ENCODE results near the gene NFU1. TPM values are rescaled to one million over a fixed set of nuclear protein-coding genes. Genes with fewer than 3 reads are reported as not detected.

Gene NFU1
- total RNA-seq, result 42.9 TPM
- long read RNA-seq, transcript NFU1-203 (8 exons, 1,467 nt), result major isoform, 7 of 7 reads
- long read RNA-seq, partial matches to known transcripts, result 0 of 7 reads
- long read RNA-seq, other reads (novel, unspliced or antisense), result 0 of 7 reads

DNA sequence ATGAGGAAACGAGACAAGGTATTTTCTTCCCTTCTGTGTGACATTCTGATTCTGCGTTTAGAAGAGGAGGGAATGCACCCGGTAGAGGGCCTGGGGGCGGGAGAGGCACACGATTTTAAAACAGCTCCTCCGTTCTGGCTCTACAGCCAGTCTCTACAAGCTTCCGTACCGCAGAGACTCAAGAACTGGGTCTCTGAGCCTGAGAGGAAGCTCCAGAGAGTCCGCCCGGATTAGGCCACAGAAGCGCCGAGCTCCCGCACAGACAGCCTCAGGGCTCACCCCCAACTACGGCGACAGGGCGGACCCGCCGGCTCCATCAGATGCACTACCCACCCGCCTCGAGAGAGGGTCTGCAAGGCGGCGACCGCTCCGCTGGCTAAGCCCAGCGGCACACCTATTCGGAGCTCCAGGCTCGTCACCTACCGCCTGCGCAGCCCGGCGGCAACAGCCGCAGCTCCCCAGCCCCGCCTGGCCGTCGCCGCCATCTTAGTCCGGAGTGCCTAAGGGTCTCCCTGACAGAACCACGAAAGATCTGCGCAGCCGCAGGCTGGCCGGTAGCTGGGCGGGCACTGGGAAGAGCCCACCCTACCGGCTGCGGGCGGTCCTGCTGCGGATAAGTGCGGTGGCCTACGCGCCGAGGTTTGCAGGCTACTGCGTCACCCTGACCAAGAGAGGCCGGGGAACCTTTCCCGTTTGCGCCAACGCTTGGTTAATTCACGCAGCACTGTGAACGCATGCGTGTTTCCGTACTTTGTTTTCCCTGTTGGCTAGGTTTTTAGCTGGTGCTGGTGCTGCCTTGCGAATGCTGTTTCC, at the start of gene NFU1:
Gene NFU1 (minus strand): TSS at position 498 of the 813 bp plus-strand sequence. CDS start 13 bp downstream, at position 485.
- peak within 1 kb of the TSS; percentile 93 for H3K4me3 ChIP-seq
- DNase-seq (peak; percentile 97), ATAC-seq (peak; percentile 98)
- TF ChIP-seq, protein P1, sequence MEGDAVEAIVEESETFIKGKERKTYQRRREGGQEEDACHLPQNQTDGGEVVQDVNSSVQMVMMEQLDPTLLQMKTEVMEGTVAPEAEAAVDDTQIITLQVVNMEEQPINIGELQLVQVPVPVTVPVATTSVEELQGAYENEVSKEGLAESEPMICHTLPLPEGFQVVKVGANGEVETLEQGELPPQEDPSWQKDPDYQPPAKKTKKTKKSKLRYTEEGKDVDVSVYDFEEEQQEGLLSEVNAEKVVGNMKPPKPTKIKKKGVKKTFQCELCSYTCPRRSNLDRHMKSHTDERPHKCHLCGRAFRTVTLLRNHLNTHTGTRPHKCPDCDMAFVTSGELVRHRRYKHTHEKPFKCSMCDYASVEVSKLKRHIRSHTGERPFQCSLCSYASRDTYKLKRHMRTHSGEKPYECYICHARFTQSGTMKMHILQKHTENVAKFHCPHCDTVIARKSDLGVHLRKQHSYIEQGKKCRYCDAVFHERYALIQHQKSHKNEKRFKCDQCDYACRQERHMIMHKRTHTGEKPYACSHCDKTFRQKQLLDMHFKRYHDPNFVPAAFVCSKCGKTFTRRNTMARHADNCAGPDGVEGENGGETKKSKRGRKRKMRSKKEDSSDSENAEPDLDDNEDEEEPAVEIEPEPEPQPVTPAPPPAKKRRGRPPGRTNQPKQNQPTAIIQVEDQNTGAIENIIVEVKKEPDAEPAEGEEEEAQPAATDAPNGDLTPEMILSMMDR (IDR thresholded peaks at IDR 0.05), result peak; percentile 68
- H3K9me3 ChIP-seq, result no peaks in the 10 kb centered on the region
- peaks cover 13% of the 10 kb centered on the region for H3K4me1 ChIP-seq
- H3K27ac ChIP-seq, result peak within 1 kb of the TSS; percentile 96
- intact Hi-C loops (cut with DNase I), result no loop called here
- no peaks in the 10 kb centered on the region for H3K27me3 ChIP-seq
- H3K36me3 ChIP-seq, result no peaks in the 10 kb centered on the region

DNA sequence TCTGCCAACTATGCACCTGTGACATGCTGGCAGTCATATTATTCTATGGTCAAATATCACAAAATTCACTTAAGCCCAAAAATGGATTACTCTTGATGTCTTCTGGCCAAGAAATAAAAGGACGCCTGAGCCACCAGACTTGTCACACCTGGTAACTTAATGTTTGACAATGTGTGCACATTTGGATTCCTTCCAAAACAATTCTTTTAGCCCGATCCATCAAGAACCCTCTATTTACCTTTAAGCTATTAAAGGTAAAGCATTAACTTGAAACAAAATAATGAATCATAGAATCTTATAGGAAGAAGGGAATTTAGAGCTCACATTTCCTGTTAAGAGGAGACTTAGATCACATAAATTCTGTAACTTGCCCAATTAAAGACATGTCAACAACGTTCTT, 46.5 kb upstream of the NFU1 start:
- intact Hi-C loops (cut with DNase I), result no loop called here
- ATAC-seq, result no peak

GRCh38 chr2:69483024-69483423, 45.8 kb upstream of the NFU1 start:
- H3K27ac ChIP-seq, result no peak overlapping the region
- no peak for ATAC-seq
- H3K27me3 ChIP-seq, result no peaks in the 10 kb centered on the region
- no peak for DNase-seq
- no peak overlapping the region for H3K4me3 ChIP-seq
- TF ChIP-seq, protein P1 (IDR thresholded peaks at IDR 0.05), result no peak
- peaks cover 34% of the 10 kb centered on the region for H3K36me3 ChIP-seq
- no peaks in the 10 kb centered on the region for H3K9me3 ChIP-seq
- intact Hi-C loops (cut with DNase I), result no loop called here
- H3K4me1 ChIP-seq, result peaks cover 12% of the 10 kb centered on the region

More for the DNA sequence above, 46.5 kb upstream of the NFU1 start:
- no peak overlapping the region for H3K4me3 ChIP-seq
- no peak for DNase-seq
- TF ChIP-seq, protein P1 (IDR thresholded peaks at IDR 0.05), result no peak
- peaks cover 34% of the 10 kb centered on the region for H3K36me3 ChIP-seq
- peaks cover 12% of the 10 kb centered on the region for H3K4me1 ChIP-seq
- H3K27ac ChIP-seq, result no peak overlapping the region
- no peaks in the 10 kb centered on the region for H3K9me3 ChIP-seq
- no peaks in the 10 kb centered on the region for H3K27me3 ChIP-seq

DNA sequence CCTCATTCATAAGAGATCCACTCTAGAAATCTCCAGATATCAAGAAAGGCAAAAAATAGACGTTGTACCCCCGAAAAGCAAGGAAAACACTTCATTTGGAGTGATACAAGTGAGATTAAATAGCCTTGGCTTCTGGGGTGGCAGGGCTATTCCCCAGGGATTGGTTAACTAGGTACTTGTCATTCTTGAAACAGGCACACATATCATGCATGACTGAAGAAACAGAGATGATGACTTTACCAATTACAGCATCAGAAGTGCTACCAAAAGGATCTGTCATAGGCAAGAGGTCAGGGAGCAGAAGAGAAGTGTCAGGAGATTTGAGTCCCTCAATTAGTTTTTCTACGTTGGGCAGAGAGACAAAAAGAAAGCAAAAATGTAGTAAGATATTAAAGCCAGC, 45.2 kb upstream of the NFU1 start:
- ATAC-seq (no peak), DNase-seq (no peak)
- H3K36me3 ChIP-seq, result peaks cover 33% of the 10 kb centered on the region
- no peak overlapping the region for H3K27ac ChIP-seq
- no peaks in the 10 kb centered on the region for H3K27me3 ChIP-seq
- TF ChIP-seq, protein P1 (IDR thresholded peaks at IDR 0.05), result no peak
- H3K4me3 ChIP-seq, result no peak overlapping the region
- H3K4me1 ChIP-seq, result peaks cover 12% of the 10 kb centered on the region
- intact Hi-C loops (cut with DNase I), result no loop called here
- H3K9me3 ChIP-seq, result no peaks in the 10 kb centered on the region

DNA sequence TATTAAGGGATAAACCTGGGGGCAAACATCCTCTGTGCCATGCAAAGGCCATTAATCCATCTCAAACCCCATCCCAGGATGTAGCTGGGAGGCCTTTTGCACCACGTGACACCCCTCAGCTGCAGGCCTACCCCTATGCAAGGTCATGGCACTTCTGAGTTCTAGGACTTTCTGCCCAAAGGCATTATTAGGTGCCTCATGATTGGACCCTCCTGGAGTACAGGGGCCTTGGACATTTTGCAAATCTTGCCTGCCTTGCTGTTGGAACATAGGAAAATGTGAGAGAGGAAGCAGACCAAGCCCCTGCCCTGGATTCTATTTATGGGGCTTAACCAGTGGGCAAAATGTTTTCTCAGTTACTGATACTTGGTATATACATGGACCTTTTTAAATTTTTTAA, 44.2 kb upstream of the NFU1 start:
- Histone ChIP-seq H3K27me3 (no peaks in the 10 kb centered on the region), H3K36me3 (peaks cover 23% of the 10 kb centered on the region), H3K9me3 (no peaks in the 10 kb centered on the region), H3K27ac (no peak overlapping the region), H3K4me1 (peaks cover 12% of the 10 kb centered on the region), H3K4me3 (no peak overlapping the region)
- DNase-seq (no peak), ATAC-seq (no peak)
- intact Hi-C loops (cut with DNase I), result no loop called here
- TF ChIP-seq, protein P1 (IDR thresholded peaks at IDR 0.05), result no peak

Measured in upper lobe of right lung (tissue), 1 donor.